Nucleus accumbens (tissue), 56 donors: Measurements from ENCODE around the gene PTPN21.
"Not testable (repeated sequence)": the region's sequence is repeated elsewhere in the genome, so short reads cannot be mapped to it uniquely, and the experiment has no call there.

Experiments
- DNase-seq, 56 donors: peaks; one replicate each; lab custom pipeline; 2025; lab: John Stamatoyannopoulos, UW

Gene PTPN21

DNA sequence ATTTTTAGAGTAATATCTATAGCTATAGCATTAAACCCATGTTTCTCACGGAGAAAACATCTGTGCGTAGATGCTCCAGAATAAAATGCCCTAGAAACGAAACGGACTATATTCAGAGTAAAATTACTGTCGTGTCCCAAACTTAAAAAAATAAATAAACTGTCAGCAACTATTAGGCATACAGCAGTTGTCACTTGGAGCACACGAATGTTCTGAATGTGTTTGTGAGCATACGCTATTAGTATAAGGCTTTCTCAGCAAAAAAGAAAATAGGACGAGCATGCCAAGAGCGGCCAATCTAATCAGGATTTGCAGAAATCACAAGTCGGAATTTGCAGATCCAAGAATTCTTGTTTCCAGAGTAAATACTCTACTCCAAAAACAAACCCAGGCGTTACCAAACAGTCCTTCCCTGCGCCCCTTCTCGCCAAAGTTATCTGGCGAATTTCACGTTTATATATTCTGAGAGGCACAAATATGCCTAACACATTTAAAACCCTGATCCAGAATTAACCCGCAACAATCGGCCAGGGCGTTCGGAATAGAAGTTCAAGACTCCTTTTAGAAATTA, 836 bp downstream of the PTPN21 start:
- peak in 3 of 56 donors; percentile 21 to 47 (median 28) for DNase-seq

DNA sequence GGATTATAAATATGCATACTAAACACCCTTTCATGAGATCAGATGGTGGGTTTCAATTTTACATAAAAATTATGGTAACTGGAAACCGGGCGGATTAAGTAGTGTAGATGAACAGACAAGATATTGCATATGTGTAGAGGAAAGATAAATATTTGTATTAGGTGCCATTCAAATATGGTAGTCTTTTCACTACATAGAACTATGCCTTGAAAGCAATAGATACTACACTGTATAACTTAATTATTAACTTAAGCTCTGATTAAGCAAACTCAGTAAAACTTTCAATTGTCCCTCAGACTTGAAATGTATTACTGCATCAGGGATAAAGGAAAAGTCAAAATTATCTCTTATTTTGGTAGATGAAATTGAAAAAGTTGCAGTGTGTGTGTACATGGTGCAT, 1.9 kb downstream of the PTPN21 start:
- DNase-seq = no peak

DNA sequence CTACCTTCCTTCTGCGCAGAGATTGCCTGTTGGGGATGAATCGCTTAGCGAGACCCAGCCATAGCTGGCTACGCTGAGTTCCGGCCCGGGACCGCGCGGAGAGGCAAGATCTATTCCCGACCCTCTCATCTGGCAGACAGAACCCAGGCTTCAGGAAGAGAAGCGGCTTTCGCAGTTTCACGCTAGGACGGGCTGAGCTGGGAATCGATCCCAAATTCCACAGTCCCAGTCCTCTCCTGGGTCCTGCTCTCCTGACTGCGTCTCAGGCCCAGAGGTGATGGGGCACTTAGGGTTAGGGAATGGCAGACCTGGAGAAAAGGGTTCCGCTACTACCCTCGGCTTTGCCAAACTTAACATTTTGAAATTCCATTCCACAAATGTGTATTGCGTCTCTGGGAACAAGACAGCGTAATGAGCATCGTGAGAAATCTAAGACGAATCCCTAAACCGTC, 2.8 kb downstream of the PTPN21 start:
- peak in 36 of 56 donors; percentile 5 to 66 (median 34) for DNase-seq

DNA sequence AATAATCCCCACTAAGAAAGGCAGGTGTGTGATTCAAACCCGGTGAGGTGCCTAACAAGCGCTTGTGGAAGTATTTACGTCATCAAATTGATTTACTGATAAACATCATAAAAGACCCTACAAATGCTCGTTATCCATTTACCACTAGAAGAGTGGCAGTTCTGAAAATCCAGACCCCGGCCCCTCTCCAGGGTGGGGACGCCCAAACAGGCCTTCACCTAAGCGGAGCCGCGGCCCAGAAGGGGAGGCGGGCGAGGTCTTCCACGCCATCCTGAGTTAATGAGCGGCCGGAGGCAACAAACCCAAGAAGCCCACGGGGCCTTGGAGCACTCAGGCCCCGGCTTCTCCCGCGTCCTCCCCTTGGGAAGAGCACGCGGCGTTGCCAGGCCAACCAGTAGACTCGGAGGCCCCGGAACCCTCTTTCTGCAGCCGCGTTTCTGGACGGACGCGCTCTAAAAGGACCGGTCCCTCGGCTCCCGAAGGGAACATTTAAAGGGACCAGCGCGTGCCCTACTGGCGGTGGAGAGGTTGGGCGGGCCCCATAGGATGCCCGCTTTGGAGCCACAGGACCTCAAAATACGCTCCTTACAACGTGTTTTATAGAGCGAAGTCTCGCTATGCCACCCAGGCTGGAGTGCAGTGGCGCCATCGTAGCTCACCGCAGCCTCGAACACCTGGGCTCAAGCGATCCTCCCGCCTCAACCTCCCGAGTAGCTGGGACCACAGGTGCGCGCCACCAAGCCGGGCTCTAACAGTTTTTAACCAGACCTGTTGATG, 3.5 kb downstream of the PTPN21 start:
- DNase-seq = peak in 55 of 56 donors; percentile 28 to 91 (median 76)

DNA sequence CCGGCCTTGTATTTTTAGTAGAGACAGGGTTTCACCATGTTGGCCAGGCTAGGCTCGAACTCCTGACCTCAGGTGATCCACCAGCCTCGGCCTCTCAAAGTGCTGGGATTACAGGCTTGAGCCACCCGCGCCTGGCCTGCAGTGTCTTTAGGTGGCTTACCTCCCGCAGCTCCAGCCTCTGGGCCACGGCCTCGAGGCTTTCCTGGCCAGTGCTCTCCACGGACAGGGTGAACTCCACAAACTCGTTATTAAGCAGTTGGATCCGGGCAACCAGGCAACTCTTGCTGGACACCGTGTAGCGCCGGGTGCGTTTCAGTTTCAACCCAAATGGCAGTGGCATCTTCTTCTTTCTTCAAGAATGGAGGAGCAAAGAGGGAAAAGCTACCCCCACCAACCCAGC, 4.7 kb downstream of the PTPN21 start:
- DNase-seq = no peak

DNA sequence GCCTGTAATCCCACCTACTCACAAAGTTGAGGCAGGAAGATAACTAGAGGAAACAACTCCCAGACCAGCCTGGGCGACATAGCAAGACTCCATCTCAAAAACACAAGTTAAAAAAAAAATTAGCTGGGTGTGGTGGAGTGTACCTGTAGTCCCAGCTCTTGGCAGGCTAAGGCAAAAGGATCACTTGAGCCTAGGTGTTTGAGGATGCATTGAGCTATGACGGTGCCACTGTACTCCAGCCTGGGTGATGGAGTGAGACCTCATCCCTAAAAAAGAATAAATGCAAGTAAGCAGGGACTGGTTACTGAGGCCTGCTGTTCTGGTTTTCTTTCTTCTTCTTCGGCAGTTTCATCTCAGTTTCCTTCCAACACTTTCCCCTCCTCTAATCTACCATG, 7.4 kb downstream of the PTPN21 start:
- no peak for DNase-seq

DNA sequence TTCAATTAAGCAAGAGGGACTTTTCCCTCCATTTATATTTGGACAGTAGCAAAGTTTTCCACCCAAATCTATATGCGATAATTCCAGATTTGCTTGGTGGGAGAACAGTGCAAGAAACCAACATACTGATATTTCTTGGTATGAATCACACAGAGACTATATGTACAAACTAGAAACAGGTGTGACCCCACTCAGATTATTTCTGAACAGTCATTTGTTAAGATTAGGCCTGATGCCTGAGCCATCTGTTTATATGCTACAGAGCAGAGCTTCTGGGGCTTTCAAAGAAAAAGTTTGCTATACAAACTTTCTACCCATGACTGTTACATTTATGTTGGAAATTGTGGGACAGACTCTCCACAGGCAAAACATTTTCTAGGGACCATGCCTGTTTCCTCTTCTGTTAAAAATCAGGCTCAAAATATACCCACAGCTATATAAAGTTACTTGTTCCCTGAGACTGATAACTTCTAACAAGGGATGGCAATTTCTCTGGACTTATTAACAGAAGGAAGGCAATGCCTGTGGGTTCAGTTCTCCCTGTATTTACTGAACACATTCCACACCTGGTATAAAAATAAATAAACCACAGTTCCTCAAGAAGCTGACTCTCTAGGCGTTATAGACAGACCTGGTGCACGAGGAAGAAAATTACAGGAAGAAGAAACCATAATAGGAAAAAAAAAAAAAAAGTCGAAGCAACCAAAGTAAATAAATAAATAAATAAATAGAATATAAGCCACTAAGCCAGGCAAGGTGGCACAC, 8.0 kb downstream of the PTPN21 start:
- no peak for DNase-seq

DNA sequence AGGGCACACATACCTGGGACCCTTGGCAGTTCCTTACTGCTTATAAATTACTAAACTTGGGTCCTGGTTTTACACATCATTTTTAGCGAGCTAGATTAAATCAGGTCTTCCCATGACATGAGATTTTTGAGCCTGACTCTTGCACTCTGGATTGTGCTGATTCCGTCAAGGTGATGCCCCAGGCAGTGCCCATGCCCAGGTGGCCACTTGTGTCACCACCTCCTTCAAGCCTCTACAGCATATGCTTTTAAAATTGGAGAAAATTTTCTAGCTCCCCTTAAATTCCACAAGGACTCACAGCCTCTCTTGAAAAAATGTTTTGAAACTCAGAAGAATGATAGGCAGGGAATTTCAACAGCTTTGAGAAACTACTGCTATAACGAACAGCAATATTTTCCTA, 9.6 kb downstream of the PTPN21 start:
- no peak for DNase-seq

DNA sequence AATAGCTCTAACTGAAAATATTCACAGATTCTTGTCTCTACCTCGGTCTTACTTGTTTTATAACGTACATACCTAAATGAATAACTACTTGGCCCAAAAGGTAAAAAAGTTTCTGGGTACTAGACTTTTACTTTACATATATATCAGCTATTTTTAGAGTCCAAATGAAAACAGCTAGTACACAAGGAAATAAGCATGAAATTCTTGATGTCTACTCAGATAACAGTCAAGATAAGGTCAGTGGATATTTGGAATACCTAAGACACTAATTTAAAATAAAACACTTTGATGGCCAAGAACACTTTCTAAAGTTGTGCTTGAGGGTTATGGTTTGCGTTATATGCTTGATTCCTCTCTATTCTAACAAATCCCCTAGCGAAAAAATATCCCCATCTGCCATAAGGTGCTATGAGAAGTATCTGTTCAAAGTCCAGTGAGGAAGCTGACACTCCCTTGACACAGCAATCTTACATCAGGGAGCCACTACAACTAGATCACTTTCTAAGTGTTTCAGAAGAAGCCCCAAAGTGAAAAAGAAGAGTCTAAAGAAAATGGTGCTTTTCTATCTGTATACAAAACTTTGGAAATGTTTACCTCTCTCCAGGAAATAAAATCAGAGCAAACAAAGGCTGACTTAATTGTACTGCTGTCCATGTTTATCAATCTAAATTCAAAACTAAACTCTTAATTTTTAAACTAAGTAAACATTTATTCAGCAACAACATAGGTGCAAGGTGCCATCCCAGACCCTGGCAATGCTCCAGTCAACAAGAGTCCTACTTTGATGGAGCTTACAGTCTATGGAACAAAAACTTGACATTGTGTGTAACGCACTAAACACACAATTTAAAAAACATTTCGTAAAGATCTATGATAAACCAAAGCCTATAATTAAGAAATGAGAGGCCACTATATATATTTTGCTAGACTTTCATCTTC, 11.7 kb downstream of the PTPN21 start:
- no peak for DNase-seq

DNA sequence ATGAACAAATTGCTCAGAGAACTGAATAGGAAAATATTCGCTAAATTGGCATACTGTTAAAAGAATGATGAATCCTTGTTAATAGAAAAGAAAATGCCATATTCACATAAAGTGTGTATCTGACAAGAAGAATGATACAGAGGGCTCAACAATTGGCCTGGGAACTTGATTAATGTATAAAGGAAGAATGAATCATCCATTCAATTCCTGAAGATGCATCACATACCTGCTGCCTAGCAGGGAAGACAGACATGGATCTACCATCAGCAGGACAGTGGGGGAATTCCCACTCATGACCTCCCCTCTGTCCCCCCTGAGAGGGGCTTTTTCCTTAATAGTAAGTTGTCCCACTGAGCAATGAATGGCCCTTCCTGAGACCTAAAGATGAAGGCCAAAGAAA, 13.5 kb downstream of the PTPN21 start:
- DNase-seq = no peak

DNA sequence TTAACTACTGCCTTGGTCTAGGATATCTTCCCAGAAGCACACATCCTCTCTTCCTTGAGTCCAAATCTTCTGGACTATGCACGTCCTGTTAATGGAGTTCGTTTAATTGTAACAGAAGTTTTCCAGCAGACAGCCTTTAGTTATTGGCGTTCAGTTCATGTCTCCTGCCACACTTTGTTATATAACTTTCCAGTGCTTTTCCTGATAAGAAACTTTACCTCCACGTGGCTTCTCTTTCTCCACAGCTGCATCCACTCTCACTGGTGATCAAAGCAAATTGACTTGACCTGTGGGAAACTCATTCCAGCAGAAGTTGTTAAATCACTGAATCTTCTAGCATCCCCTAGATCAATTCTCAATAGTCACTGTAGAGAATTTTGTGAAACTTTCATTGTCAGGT, 19.0 kb downstream of the PTPN21 start:
- no peak for DNase-seq

DNA sequence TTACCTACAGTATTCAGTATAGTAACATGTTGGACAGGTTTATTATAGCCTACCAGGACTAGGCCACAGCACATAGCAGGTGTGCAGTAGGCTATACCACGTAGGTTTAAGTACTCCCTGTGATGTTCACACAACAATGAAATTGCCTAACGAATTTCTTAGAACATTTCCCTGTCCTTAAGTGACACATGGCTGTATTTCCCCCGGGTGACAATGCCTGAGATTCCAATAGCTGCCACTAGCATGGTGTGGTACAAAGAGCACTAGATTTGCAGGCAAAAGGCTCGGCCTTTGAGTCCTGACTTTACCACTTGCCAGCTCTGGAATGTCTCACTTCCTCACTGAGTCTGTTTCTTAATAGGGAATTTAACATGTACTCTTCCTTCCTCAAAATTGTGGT, 19.7 kb downstream of the PTPN21 start:
- DNase-seq = no peak

DNA sequence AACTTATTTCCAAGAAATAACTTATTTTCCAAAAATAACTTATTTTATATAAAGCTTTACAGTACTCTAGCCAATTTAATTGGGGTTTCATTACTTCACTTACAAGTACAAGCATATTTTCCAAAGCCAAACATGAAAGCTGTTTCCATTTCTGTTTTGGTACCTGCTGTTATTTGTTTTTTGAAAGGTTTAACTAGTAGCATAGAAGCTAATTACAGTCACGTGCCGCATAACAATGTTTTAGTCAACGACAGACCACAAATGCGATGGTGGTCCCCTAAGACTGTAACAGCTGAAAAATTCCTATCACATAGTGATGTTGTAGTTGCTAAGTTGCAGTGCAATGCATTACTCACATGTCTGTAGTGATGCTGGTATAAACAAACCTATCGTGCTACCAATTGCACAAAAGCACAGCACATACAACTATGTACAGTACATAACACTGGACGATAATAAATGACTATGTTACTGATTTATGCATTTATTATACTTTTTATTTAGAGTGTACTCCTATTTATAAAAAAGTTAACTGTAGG, 21.7 kb downstream of the PTPN21 start:
- no peak for DNase-seq

DNA sequence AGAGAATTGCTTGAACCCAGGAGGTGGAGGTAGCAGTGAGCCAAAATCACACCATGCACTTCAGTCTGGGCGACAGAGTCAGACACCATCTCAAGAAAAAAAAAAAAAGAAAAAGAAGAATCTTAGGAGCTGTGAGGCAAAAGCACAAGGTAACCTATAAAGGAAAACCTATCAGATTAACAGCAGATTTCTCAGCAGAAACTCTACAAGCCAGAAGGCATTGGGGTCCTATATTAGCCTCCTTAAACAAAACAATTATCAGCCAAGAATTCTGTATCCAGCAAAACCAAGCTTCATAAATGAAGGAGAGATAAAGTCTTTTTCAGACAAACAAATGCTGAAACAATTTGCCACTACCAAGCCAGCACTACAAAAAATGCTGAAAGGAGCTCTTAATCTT, 24.9 kb downstream of the PTPN21 start:
- DNase-seq = not testable (repeated sequence)

DNA sequence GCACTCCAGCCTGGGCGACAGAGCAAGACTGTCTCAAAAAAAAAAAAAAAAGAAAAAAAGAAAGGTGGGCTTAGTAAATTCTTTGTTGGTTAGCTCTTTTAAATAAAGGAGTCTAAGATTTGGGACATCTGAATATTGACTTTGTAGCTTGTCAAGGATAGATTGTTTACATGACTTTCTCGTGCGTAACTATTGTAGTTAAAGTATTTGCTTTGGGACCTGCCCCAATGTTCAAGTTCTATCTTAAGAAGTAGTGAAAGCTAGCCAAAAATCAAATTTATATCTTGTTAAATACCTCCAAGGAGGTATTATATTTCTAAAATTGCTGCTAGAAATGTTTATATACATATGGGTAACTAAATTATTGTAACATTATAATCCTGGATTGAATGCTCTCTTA, 32.4 kb downstream of the PTPN21 start:
- DNase-seq = no peak

DNA sequence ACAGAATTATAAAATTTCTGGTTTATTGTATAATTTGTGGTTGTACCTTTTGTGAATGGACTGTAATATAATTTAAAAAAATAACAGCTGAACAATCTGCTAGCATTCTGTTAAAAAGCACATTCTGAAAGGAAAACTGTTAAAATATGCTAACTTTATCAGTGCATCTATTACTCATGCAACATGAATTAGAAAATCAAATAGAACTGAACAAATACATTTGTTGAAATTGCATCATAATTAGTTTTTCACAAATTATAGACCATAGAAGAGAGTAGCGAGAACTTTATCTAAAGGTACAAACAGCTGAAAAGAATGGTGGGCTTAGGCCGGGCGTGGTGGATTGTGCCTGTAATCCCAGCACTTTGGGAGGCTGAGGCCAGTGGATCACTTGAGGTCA, 33.0 kb downstream of the PTPN21 start:
- no peak for DNase-seq

DNA sequence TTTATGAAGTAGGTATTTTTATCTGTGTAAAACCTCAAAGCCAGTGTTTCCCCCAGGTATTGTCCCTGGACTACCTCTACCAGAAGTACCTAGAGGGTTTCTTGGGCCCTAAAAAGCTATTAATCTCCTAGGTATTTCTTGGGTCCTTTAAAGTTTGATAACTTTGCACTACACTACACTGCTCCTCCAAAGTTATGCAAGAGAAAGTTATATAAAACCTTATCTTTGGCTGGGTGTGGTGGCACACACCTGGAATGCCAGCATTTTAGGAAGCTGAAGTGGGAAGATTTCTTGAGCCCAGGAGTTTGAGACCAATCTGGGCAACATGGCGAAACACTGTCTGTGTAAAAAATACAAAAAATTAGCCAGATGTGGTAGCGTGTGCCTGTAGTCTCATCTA, 34.9 kb downstream of the PTPN21 start:
- no peak for DNase-seq

DNA sequence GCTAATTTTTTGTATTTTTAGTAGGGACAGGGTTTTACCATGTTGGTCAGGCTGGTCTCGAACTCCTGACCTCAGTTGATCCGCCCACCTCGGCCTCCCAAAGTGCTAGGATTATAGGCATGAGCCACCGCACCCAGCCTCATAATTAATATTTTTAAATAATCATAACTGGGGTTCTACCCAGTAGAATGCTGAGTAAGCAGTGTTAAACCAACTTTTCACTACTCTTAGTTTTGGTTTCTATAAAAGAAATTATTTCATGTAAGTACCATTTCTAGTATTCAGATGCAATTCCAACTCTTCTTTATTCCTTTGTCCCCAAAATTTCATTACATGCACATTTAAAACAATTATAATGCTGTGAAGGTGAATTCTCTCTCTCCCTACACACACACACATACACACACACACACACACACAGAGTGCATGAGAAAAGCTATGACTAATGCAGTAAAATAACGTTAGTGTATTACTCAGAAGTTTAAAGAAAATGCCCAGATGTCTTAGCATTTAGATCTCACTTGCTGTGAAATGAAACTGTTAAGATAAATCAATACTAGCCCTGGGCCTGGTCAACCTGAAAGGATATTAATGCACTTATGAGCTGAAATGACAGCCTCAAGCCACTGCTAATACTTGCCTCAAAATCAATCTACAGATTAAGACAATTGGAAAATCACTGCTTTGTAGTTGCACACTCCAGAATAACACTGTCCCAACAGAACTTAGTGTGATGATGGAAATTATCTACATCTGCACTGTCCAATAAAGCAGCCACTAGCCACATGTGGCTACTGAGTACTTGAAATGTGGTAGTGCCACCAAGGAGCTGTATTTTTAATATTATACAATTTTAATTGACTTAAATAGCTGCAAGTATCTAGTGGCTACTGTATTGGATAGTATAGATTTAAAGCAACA, 36.0 kb downstream of the PTPN21 start:
- no peak for DNase-seq

DNA sequence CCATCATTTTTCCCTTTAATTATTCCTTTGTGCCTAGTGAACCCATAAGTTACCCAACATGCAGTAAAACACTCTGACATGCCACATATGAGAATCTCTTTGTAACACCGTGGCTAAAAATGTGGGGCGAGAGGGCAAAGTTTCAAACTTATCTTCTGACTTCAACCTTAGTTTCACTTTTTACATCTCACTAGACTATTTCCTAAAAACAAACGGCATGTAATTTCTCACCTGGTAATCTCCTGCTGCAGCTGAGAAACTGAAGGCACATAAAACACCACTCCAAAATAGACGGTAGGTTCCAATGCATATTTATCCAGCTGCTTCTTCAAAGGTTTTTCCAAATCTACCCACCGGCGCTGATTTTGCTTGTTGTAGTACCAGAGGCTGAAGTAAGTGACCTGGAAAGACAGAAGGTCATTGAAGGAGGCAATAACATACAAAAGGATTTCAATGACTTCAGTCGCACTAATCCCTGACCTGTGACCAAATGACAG, 37.9 kb downstream of the PTPN21 start:
- no peak for DNase-seq
